Activated T-cell treated with anti-CD3 and anti-CD28 coated beads for 1 hour (primary cell): ENCODE results near the gene FRAT2.
"Not testable (repeated sequence)": the region's sequence is repeated elsewhere in the genome, so short reads cannot be mapped to it uniquely, and the experiment has no call there.

ENCODE experiments used
- DNase-seq: peaks from one replicate; pipeline ENCODE4 v3.0.0-alpha.2; 2020; ENCODE audit warnings: low read depth

The FRAT2 gene

GRCh38 chr10:97291357-97292096, 43.0 kb downstream of the FRAT2 start:
- no peak for DNase-seq

GRCh38 chr10:97290576-97291356, 43.8 kb downstream of the FRAT2 start:
- not testable (repeated sequence) for DNase-seq

GRCh38 chr10:97290076-97290475, 44.5 kb downstream of the FRAT2 start:
- not testable (repeated sequence) for DNase-seq
